Neural cell (in vitro differentiated cells): Measurements from ENCODE around the gene ARHGAP30. TPM values are rescaled to one million over a fixed set of nuclear protein-coding genes. Genes with fewer than 3 reads are reported as not detected.

Source experiments
- H2AFZ ChIP-seq: fragments of 200-600, 300-800 bp; sonication (generic), shearing (Covaris generic); 2 replicates; pipeline ENCODE4 v1.6.0; 2014; ENCODE audit warnings: low read depth, mild to moderate bottlenecking, antibody characterized with exemption, low read length, moderate library complexity
- H3F3A ChIP-seq: fragments of 200-600 bp; shearing (Covaris generic); 2 replicates; pipeline ENCODE4 v1.6.1; 2016; ENCODE audit warnings: mild to moderate bottlenecking, moderate library complexity, mixed read lengths, antibody characterized with exemption, low read length; ENCODE audit not compliant: insufficient read depth, poor library complexity, severe bottlenecking
- H3K27ac ChIP-seq: fragments of 200-600, 300-800 bp; sonication (generic), shearing (Covaris generic); 2 replicates; pipeline ENCODE4 v1.5.1; 2014; ENCODE audit warnings: mild to moderate bottlenecking, low read length, moderate library complexity
- H3K27me3 ChIP-seq: fragments of 300-800, 200-600 bp; sonication (generic), shearing (Covaris generic); 2 replicates; pipeline ENCODE4 v1.6.0; 2014; ENCODE audit warnings: mild to moderate bottlenecking, low read depth, low read length, moderate library complexity; ENCODE audit not compliant: insufficient read depth
- H3K36me3 ChIP-seq: fragments of 300-800, 200-600 bp; sonication (generic), shearing (Covaris generic); 2 replicates; pipeline ENCODE4 v1.5.1; 2014; ENCODE audit warnings: mild to moderate bottlenecking, antibody characterized with exemption, low read length, moderate library complexity; ENCODE audit not compliant: insufficient read depth
- H3K4me2 ChIP-seq: fragments of 300-800, 200-600 bp; sonication (generic), shearing (Covaris generic); 2 replicates; pipeline ENCODE4 v1.6.0; 2014; ENCODE audit warnings: mild to moderate bottlenecking, low read length
- H3K4me3 ChIP-seq: fragments of 300-800, 200-600 bp; sonication (generic), shearing (Covaris generic); 2 replicates; pipeline ENCODE4 v1.5.1; 2014; ENCODE audit warnings: mild to moderate bottlenecking, low read length, moderate library complexity
- H3K79me2 ChIP-seq: fragments of 200-600 bp; shearing (Covaris generic); replicated peaks from 2 replicates; pipeline ENCODE4 v1.6.0; 2014; ENCODE audit warnings: mild to moderate bottlenecking, low read length, moderate library complexity; ENCODE audit not compliant: insufficient read depth
- H3K9ac ChIP-seq: fragments of 300-800, 200-600 bp; sonication (generic), shearing (Covaris generic); 2 replicates; pipeline ENCODE4 v1.6.1; 2016; ENCODE audit warnings: mild to moderate bottlenecking, low read length, mixed read lengths
- H3K9me2 ChIP-seq: fragments of 200-600 bp; shearing (Covaris generic); 2 replicates; pipeline ENCODE4 v1.6.1; 2016; ENCODE audit warnings: mild to moderate bottlenecking, low read length, mixed read lengths; ENCODE audit not compliant: insufficient read depth
- H3K9me3 ChIP-seq: fragments of 200-600, 300-800 bp; sonication (generic), shearing (Covaris generic); 2 replicates; pipeline ENCODE4 v1.6.1; 2016; ENCODE audit warnings: mild to moderate bottlenecking, mixed run types, low read length, moderate library complexity, mixed read lengths
- H4K20me1 ChIP-seq: fragments of 200-600 bp; shearing (Covaris generic); 2 replicates; pipeline ENCODE4 v1.6.1; 2016; ENCODE audit warnings: mild to moderate bottlenecking, mixed run types; ENCODE audit not compliant: insufficient read depth
- CTCF ChIP-seq: fragments of 450-650 bp; IDR thresholded peaks from 2 replicates; pipeline ENCODE4 v1.5.1; 2014; ENCODE audit warnings: antibody characterized with exemption, mild to moderate bottlenecking, moderate library complexity; ENCODE audit not compliant: poor library complexity, severe bottlenecking
- EP300 ChIP-seq: fragments of 450-650 bp; conservative IDR thresholded peaks from 2 replicates; pipeline ENCODE4 v1.6.1; 2014; ENCODE audit warnings: antibody characterized with exemption, mild to moderate bottlenecking, moderate library complexity; ENCODE audit not compliant: poor library complexity, severe bottlenecking
- EZH2 ChIP-seq: fragments of 200-600, 300-800 bp; shearing (Covaris generic), sonication (generic); IDR thresholded peaks from 2 replicates; pipeline ENCODE4 v1.6.1; 2014; ENCODE audit warnings: antibody characterized with exemption, low read length, borderline replicate concordance, mild to moderate bottlenecking; ENCODE audit not compliant: insufficient read depth, poor library complexity, severe bottlenecking
- MXI1 ChIP-seq: fragments of 450-650 bp; conservative IDR thresholded peaks from 2 replicates; pipeline ENCODE4 v1.6.1; 2014; ENCODE audit warnings: antibody characterized with exemption, mild to moderate bottlenecking; ENCODE audit not compliant: poor library complexity, severe bottlenecking
- POLR2AphosphoS5 ChIP-seq: IDR thresholded peaks from 2 replicates; pipeline ENCODE4 v1.6.1; 2012
- RAD21 ChIP-seq: fragments of 450-650 bp; conservative IDR thresholded peaks from 2 replicates; pipeline ENCODE4 v1.6.1; 2014; ENCODE audit warnings: antibody characterized with exemption, mild to moderate bottlenecking, moderate library complexity
- REST ChIP-seq: IDR thresholded peaks from 2 replicates; pipeline ENCODE4 v1.6.1; 2012; ENCODE audit warnings: borderline replicate concordance
- SMC3 ChIP-seq: fragments of 450-650 bp; conservative IDR thresholded peaks from 2 replicates; pipeline ENCODE4 v1.6.1; 2014; ENCODE audit warnings: antibody characterized with exemption, mild to moderate bottlenecking, moderate library complexity; ENCODE audit not compliant: poor library complexity
- TAF1 ChIP-seq: IDR thresholded peaks from 2 replicates; pipeline ENCODE4 v1.6.1; 2012; ENCODE audit warnings: low read depth
- polyA minus RNA-seq: library from RNA; depleted of rRNA, polyadenylated mRNA; stranded (reverse); fragments of >200 nt; gene quantifications from 2 replicates; pipeline ENCODE4 v1.2.3, GENCODE V29; 2014
- polyA plus RNA-seq: library from polyadenylated mRNA; depleted of rRNA; stranded (reverse); fragments of >200 nt; gene quantifications from 2 replicates; pipeline ENCODE4 v1.2.3, GENCODE V29; 2014

ARHGAP30 gene
- polyA plus RNA-seq: not detected in 2 replicates
- not detected in 2 replicates for polyA minus RNA-seq

- Histone ChIP-seq H3K9ac (no peak within 1 kb of the TSS), H3K4me3 (no peak within 1 kb of the TSS), H3K27me3 (no peaks in the 10 kb centered on the region), H3K9me2 (no peaks in the 10 kb centered on the region), H3K36me3 (no peaks in the 10 kb centered on the region), H3K27ac (no peak within 1 kb of the TSS), H3K79me2 (no peaks in the 10 kb centered on the region), H3K4me2 (no peak within 1 kb of the TSS), H3K9me3 (no peaks in the 10 kb centered on the region), H2AFZ (no peak within 1 kb of the TSS), H3F3A (no peaks in the 10 kb centered on the region), H4K20me1 (no peaks in the 10 kb centered on the region)
- TF ChIP-seq REST: no peak
- TF ChIP-seq EP300: no peak
- no peak for TF ChIP-seq RAD21
- no peak for TF ChIP-seq SMC3
- no peak for TF ChIP-seq POLR2AphosphoS5
- no peak for TF ChIP-seq MXI1
- no peak for TF ChIP-seq TAF1
- no peak for TF ChIP-seq EZH2
- TF ChIP-seq CTCF: no peak
Observed at GRCh38 chr1:161069731-161070270, at the start of gene ARHGAP30. ARHGAP30 (minus strand) TSS chr1:161069891; CDS start chr1:161069624, 267 bp downstream.

GRCh38 chr1:161117759-161118581, 48.3 kb upstream of the ARHGAP30 start, which contains the start of the genes NIT1 and PFDN2:
NIT1 (plus strand) TSS chr1:161118105; CDS start chr1:161118177, 72 bp downstream.
PFDN2 (minus strand) TSS chr1:161118037; CDS start chr1:161118026, 11 bp downstream.
- no peaks in the 10 kb centered on the region for H3K36me3 ChIP-seq
- H3K9ac ChIP-seq: peak within 1 kb of the TSS; percentile 95
- peak within 1 kb of the TSS; percentile 99 for H3K4me3 ChIP-seq
- H3K27me3 ChIP-seq: no peaks in the 10 kb centered on the region
- peak within 1 kb of the TSS; percentile 99 for H2AFZ ChIP-seq
- TF ChIP-seq EZH2: no peak
- peak; percentile 97 for TF ChIP-seq TAF1
- peak; percentile 40 for TF ChIP-seq RAD21
- TF ChIP-seq EP300: peak; percentile 58
- TF ChIP-seq SMC3: peak; percentile 50
- peak; percentile 98 for TF ChIP-seq MXI1
- peak; percentile 98 for TF ChIP-seq POLR2AphosphoS5
- TF ChIP-seq CTCF: no peak
- peak; percentile 93 for TF ChIP-seq REST
- H4K20me1 ChIP-seq: no peaks in the 10 kb centered on the region
- H3K4me2 ChIP-seq: peak within 1 kb of the TSS; percentile 97
- peak within 1 kb of the TSS; percentile 98 for H3K27ac ChIP-seq
- H3K9me3 ChIP-seq: no peaks in the 10 kb centered on the region
- H3K79me2 ChIP-seq: peaks cover 45% of the 10 kb centered on the region
- H3K9me2 ChIP-seq: no peaks in the 10 kb centered on the region
- H3F3A ChIP-seq: no peaks in the 10 kb centered on the region
